Thyroid gland (tissue), 4 donors: ENCODE data around the gene UTP4. TPM values are rescaled to one million over a fixed set of nuclear protein-coding genes. Genes with fewer than 3 reads are reported as not detected.

ENCODE experiments used
- DNase-seq, 2 donors: peaks; one replicate each; pipeline ENCODE4 v3.0.0-alpha.2; 2019
- H3K27ac ChIP-seq, 3 donors: fragments of 200-600 bp; sonication (generic); 1 replicate in 2 of 3; 2 replicates in 1 of 3; pipeline ENCODE4 v1.5.1; 2016 to 2019; ENCODE audit warnings: mild to moderate bottlenecking in 1 of 3, moderate library complexity in 1 of 3
- H3K27me3 ChIP-seq: fragments of 200-600 bp; sonication (generic); one replicate; pipeline ENCODE4 v1.5.1; 2019
- H3K36me3 ChIP-seq, 2 donors: fragments of 200-600 bp; sonication (generic); one replicate each; pipeline ENCODE4 v1.5.1; 2016 to 2019
- H3K4me1 ChIP-seq, 2 donors: fragments of 200-600 bp; sonication (generic); one replicate each; pipeline ENCODE4 v1.5.1; 2017 to 2019
- H3K4me3 ChIP-seq, 3 donors: fragments of 200-600 bp; sonication (generic); replicated peaks in 1 of 3; 1 replicate in 2 of 3; 2 replicates in 1 of 3; pipeline ENCODE4 v1.5.1; 2016; ENCODE audit warnings: mild to moderate bottlenecking in 1 of 3
- H3K9me3 ChIP-seq: fragments of 200-600 bp; sonication (generic); one replicate; pipeline ENCODE4 v1.5.1; 2017
- POLR2A ChIP-seq, 2 donors: fragments of 450-650 bp; IDR thresholded peaks; one replicate each; pipeline ENCODE4 v1.6.1; 2017; ENCODE audit warnings: antibody characterized with exemption in 2 of 2, mild to moderate bottlenecking in 2 of 2, moderate library complexity in 1 of 2
- WGBS, 2 donors: methylation state at CpG; one replicate each; pipeline ENCODE4 v1.1.5; 2017; 5-methylcytosine and 5-hydroxymethylcytosine counted together
- intact Hi-C: fragments of 100-400 bp; cut with DNase I; formaldehyde crosslinking; loops from one replicate; pipeline ENCODE4 v1.15.1; 2023
- total RNA-seq, 4 donors: library from RNA; depleted of rRNA; stranded (reverse); fragments of >200 nt; gene quantifications; one replicate each; pipeline ENCODE4 v1.2.3, GENCODE V29; 2016
- TF ChIP-seq, protein P1 (sequence below), 6 experiments: fragments of 200-600 bp in 3 of 6; fragments of 450-650 bp in 3 of 6; sonication (generic) in 3 of 6; IDR thresholded peaks; one replicate each; pipeline ENCODE4 v1.5.1; 2016 to 2019; ENCODE audit warnings: antibody characterized with exemption in 6 of 6, mild to moderate bottlenecking in 2 of 6, inconsistent platforms in 1 of 6, moderate library complexity in 1 of 6

UTP4 gene
- total RNA-seq, 4 donors from 2014 or later: 22.4 to 33.1 (median 24.1) TPM

DNA sequence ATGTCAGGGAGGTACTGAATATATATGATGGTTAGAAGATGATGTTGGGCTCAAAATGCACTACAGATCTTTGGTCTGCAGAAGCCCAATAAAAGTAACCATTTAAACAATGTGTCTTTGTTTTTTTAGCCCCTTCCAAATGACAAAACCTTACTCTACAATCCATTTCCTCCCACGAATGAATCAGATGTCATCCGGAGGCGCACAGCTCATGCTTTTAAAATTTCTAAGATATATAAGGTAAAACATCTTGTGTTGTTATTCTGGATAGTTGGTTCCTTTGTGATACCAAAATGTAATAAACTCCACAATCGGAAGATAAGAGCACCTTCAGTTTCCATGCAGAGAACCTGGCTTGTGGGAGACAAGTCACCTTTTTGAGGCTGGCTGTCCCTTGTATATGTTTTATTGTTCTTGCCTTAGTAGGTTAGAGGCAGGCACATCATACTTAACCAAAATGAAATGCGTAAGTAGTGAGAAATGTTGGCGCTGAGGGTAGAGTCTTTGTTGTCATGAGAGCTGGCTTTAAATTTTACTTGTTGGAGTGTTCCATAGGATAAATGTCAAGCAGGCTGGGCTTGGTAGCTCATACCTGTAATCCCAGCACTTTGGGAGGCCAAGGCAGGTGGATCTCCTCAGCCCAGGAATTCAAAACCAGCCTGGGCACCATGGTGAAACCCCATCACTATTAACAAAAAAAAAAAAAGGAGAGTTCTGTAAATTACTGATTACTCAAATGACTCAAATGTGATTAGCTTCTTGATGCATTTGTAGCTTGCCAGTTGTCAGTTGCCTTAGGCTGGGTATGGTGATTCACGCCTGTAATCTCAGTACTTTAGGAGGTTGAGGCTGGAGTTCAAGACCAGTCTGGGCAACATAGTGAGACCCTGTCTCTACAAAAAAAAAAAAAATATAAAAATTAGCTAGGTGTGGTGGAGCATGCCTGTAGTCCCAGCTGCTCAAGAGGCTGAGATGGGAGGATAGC is 34.8 kb downstream of the UTP4 start:
- Histone ChIP-seq H3K27me3 (no peaks in the 10 kb centered on the region), H3K27ac (no peak overlapping the region), H3K36me3 (peaks cover 18 to 22% of the 10 kb centered on the region in 2 donors), H3K9me3 (no peaks in the 10 kb centered on the region), H3K4me1 (peaks cover 23 to 30% of the 10 kb centered on the region in 2 donors), H3K4me3 (no peak overlapping the region)
- no peak for DNase-seq
- no peak for TF ChIP-seq POLR2A (IDR thresholded peaks at IDR 0.05)
- TF ChIP-seq, protein P1, sequence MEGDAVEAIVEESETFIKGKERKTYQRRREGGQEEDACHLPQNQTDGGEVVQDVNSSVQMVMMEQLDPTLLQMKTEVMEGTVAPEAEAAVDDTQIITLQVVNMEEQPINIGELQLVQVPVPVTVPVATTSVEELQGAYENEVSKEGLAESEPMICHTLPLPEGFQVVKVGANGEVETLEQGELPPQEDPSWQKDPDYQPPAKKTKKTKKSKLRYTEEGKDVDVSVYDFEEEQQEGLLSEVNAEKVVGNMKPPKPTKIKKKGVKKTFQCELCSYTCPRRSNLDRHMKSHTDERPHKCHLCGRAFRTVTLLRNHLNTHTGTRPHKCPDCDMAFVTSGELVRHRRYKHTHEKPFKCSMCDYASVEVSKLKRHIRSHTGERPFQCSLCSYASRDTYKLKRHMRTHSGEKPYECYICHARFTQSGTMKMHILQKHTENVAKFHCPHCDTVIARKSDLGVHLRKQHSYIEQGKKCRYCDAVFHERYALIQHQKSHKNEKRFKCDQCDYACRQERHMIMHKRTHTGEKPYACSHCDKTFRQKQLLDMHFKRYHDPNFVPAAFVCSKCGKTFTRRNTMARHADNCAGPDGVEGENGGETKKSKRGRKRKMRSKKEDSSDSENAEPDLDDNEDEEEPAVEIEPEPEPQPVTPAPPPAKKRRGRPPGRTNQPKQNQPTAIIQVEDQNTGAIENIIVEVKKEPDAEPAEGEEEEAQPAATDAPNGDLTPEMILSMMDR (IDR thresholded peaks at IDR 0.05): no peak
- 91 to 96% methylated on average over 7 of the region's 7 CpGs for WGBS, 2 donors
- intact Hi-C loops: no loop called here

DNA sequence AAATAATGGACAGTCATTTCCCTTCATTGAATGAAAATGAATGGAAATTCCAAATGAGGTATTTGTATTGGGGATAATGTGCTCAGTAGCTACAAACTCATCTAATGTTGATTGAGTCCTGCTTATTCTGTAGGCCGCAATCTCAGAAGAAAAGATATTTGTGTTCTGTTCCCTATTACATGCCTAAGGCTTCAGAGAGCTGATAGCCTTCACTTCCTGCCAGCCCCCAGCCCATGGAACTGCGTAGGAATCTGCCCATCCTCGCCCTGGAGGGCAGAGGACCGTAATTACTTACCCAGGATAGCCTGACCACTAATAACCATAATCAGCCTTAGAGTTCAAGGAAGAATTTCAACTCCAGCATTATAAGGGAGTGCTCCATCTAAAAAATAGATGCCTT is 36.6 kb downstream of the UTP4 start:
- H3K4me1 ChIP-seq: peaks cover 37 to 48% of the 10 kb centered on the region in 2 donors
- WGBS, 2 donors: 96 to 98% methylated on average over 4 of the region's 4 CpGs
- DNase-seq: no peak
- intact Hi-C loops: no loop called here
- TF ChIP-seq POLR2A (IDR thresholded peaks at IDR 0.05): no peak
- TF ChIP-seq, protein P1 (IDR thresholded peaks at IDR 0.05): no peak
- peak overlapping the region in 2 of 3 donors; percentile 96 to 99 for H3K27ac ChIP-seq
- no peak overlapping the region for H3K4me3 ChIP-seq
- peaks cover 14 to 22% of the 10 kb centered on the region in 2 donors for H3K36me3 ChIP-seq
- H3K27me3 ChIP-seq: no peaks in the 10 kb centered on the region
- H3K9me3 ChIP-seq: no peaks in the 10 kb centered on the region

DNA sequence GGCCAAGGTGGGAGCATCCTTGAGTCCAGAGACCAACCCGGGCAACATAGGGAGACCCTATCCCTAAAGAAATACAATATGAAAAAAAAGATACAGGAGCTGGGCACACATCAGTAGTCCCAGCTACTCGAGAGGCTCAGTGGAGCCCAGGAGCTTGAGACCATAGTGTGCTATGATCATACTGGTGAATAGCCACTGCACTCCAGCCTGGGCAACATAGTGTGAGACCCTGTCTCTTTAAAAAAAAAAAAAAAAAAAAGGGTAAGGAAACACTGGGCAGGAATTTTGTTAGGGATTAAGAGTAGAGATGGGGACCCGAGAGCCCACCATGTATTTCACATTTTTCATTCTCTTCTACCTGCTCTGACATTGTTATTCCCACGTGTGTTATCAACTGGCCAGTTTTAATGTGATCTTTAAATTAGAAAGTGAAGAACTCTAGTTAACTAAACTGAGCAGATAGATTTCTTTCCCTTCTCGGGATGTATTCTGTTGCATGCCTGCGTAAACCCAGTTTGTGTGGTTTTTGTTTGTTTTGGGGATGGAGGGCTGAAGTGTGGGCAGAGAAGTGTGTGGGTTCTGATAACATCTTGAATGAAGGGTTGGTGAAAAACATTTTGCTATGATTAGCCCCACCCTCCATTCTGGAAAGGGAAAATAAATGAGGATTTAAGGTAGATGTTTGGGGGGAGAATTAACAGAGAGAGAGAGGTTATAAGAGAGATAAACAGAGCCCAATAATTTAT is 37.3 kb downstream of the UTP4 start:
- TF ChIP-seq, protein P1 (IDR thresholded peaks at IDR 0.05): no peak
- TF ChIP-seq POLR2A (IDR thresholded peaks at IDR 0.05): peak in 1 of 2 donors; percentile 19
- Histone ChIP-seq H3K4me3 (no peak overlapping the region), H3K27ac (peak overlapping the region; percentile 96 to 99 (median 99)), H3K36me3 (peaks cover 14 to 22% of the 10 kb centered on the region in 2 donors), H3K9me3 (no peaks in the 10 kb centered on the region), H3K27me3 (no peaks in the 10 kb centered on the region), H3K4me1 (peaks cover 37 to 56% of the 10 kb centered on the region in 2 donors)
- peak; percentile 54 to 57 for DNase-seq
- intact Hi-C loops: no loop called here
- WGBS, 2 donors: 34 to 46% methylated on average over 6 of the region's 6 CpGs

DNA sequence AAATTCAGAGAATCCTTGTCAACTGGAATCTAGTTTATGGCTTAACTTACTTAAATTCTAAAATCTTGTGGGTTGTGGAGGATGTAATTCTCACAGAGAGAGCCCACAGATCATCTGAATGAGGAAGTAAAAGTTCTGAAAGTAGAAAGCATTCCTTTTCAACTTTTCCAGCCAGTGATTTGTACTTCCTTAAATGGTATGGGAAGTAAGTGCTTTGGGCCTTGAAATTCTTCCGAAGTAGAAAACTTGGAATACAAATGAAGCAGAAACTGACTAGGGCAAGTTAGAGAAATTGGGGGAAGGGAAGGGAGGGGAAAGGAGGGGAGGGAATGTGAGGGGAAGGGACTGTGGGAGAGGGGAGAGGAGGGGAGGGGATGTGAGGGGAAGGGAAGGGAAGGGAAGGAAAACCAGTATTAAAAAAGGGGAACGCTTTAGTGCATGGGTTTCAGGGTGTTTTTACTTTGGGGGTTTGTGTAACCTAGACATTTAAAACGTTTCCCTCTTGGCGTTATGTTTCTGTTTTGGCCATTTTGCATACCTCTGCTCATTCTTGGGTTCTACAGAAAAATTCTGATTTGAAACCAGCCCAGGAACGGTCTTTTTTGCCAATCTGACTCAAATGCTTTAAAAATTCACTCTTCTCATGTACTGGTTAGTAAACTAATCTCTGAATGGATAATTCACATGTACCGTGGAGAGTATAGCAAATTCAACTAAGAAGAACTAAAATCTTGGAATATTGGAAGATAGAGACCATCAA is 39.1 kb downstream of the UTP4 start:
- Histone ChIP-seq H3K4me3 (no peak overlapping the region), H3K4me1 (peaks cover 37 to 60% of the 10 kb centered on the region in 2 donors), H3K27ac (peak overlapping the region; percentile 96 to 99 (median 99)), H3K27me3 (no peaks in the 10 kb centered on the region), H3K9me3 (no peaks in the 10 kb centered on the region), H3K36me3 (peaks cover 0 to 8% of the 10 kb centered on the region in 2 donors)
- WGBS, 2 donors: 27 to 28% methylated on average over 6 of the region's 6 CpGs
- peak in 1 of 2 donors; percentile 73 for TF ChIP-seq POLR2A (IDR thresholded peaks at IDR 0.05)
- TF ChIP-seq, protein P1 (IDR thresholded peaks at IDR 0.05): no peak
- DNase-seq: peak in 1 of 2 donors; percentile 40
- intact Hi-C loops: no loop called here
